H9 (cell line): ENCODE results near the gene FBL. TPM values are rescaled to one million over a fixed set of nuclear protein-coding genes. Genes with fewer than 3 reads are reported as not detected.

Experiments used
- DNase-seq: peaks from one replicate; pipeline ENCODE4 v3.0.0-alpha.2; 2017
- H2AFZ ChIP-seq: one replicate; pipeline ENCODE4 v1.6.1; 2013; ENCODE audit warnings: mild to moderate bottlenecking, low read length, control low read depth, moderate library complexity
- H2AK5ac ChIP-seq: 2 replicates; pipeline ENCODE4 v1.6.1; 2013; ENCODE audit warnings: low read length, control low read depth, mixed read lengths; ENCODE audit not compliant: insufficient read length
- H2BK120ac ChIP-seq: one replicate; pipeline ENCODE4 v1.6.1; 2013; ENCODE audit warnings: low read depth, mild to moderate bottlenecking, low read length, control low read depth, inconsistent platforms; ENCODE audit not compliant: poor library complexity, severe bottlenecking
- H2BK12ac ChIP-seq: 2 replicates; pipeline ENCODE4 v1.6.1; 2013; ENCODE audit warnings: low read length, control low read depth, mixed read lengths, low read depth; ENCODE audit not compliant: insufficient read length
- H2BK15ac ChIP-seq: 2 replicates; pipeline ENCODE4 v1.6.1; 2013; ENCODE audit warnings: low read depth, low read length, control low read depth
- H2BK20ac ChIP-seq: one replicate; pipeline ENCODE4 v1.6.1; 2013; ENCODE audit warnings: low read depth, mild to moderate bottlenecking, low read length, control low read depth, inconsistent platforms; ENCODE audit not compliant: poor library complexity, severe bottlenecking
- H2BK5ac ChIP-seq: 2 replicates; pipeline ENCODE4 v1.6.1; 2013; ENCODE audit warnings: low read length, control low read depth, mixed read lengths; ENCODE audit not compliant: insufficient read length
- H3K14ac ChIP-seq: 2 replicates; pipeline ENCODE4 v1.6.1; 2013; ENCODE audit warnings: low read length, control low read depth; ENCODE audit not compliant: insufficient read depth
- H3K18ac ChIP-seq: 2 replicates; pipeline ENCODE4 v1.6.1; 2013; ENCODE audit warnings: low read depth, mild to moderate bottlenecking, mixed read lengths, low read length, control low read depth; ENCODE audit not compliant: insufficient read length
- H3K23ac ChIP-seq: 2 replicates; pipeline ENCODE4 v1.6.1; 2013; ENCODE audit warnings: low read length, control low read depth, mixed read lengths, low read depth; ENCODE audit not compliant: insufficient read length
- H3K23me2 ChIP-seq: 2 replicates; pipeline ENCODE4 v1.6.1; 2013; ENCODE audit warnings: low read depth, mild to moderate bottlenecking, mixed read lengths, low read length, control low read depth; ENCODE audit not compliant: insufficient read length, poor library complexity, severe bottlenecking
- H3K27ac ChIP-seq: 2 replicates; pipeline ENCODE4 v1.5.1; 2013; ENCODE audit warnings: low read length, control low read depth, mixed read lengths, low read depth; ENCODE audit not compliant: insufficient read length
- H3K27me3 ChIP-seq: 2 replicates; pipeline ENCODE4 v1.6.1; 2013; ENCODE audit warnings: low read length, control low read depth, inconsistent platforms; ENCODE audit not compliant: insufficient read depth
- H3K4ac ChIP-seq: 2 replicates; pipeline ENCODE4 v1.6.1; 2013; ENCODE audit warnings: low read depth, mild to moderate bottlenecking, control low read depth, inconsistent platforms, low read length, moderate library complexity
- H3K4me1 ChIP-seq: 2 replicates; pipeline ENCODE4 v1.6.1; 2013; ENCODE audit warnings: low read length, control low read depth, inconsistent platforms; ENCODE audit not compliant: insufficient read depth
- H3K4me2 ChIP-seq: 2 replicates; pipeline ENCODE4 v1.6.1; 2013; ENCODE audit warnings: low read length, control low read depth, mixed read lengths; ENCODE audit not compliant: insufficient read length, insufficient read depth
- H3K56ac ChIP-seq: 2 replicates; pipeline ENCODE4 v1.6.1; 2013; ENCODE audit warnings: low read depth, mild to moderate bottlenecking, mixed read lengths, low read length, control low read depth; ENCODE audit not compliant: insufficient read length
- H3K79me1 ChIP-seq: 2 replicates; pipeline ENCODE4 v1.6.1; 2013; ENCODE audit warnings: low read depth, mild to moderate bottlenecking, moderate library complexity, low read length, control low read depth, inconsistent platforms; ENCODE audit not compliant: insufficient read depth, poor library complexity, severe bottlenecking
- H3K79me2 ChIP-seq: 2 replicates; pipeline ENCODE4 v1.6.1; 2013; ENCODE audit warnings: low read length, control low read depth, inconsistent platforms; ENCODE audit not compliant: insufficient read depth
- H3K9ac ChIP-seq: 2 replicates; pipeline ENCODE4 v1.6.1; 2013; ENCODE audit warnings: low read length, control low read depth, mixed read lengths; ENCODE audit not compliant: insufficient read length; ENCODE audit errors: extremely low read depth
- H3K9me3 ChIP-seq: one replicate; pipeline ENCODE4 v1.6.1; 2013; ENCODE audit warnings: low read depth, low read length, inconsistent platforms; ENCODE audit not compliant: control insufficient read depth
- H3T11ph ChIP-seq: one replicate; pipeline ENCODE4 v1.6.1; 2013; ENCODE audit warnings: mild to moderate bottlenecking, low read length, control low read depth, inconsistent platforms
- H4K20me1 ChIP-seq: one replicate; pipeline ENCODE4 v1.6.1; 2013; ENCODE audit not compliant: control insufficient read depth, insufficient read length, insufficient read depth
- H4K5ac ChIP-seq: 2 replicates; pipeline ENCODE4 v1.6.1; 2013; ENCODE audit warnings: low read depth, mild to moderate bottlenecking, mixed read lengths, low read length, control low read depth; ENCODE audit not compliant: insufficient read length
- H4K8ac ChIP-seq: replicated peaks from 2 replicates; pipeline ENCODE4 v1.6.1; 2013; ENCODE audit warnings: low read length, control low read depth, mixed read lengths, low read depth; ENCODE audit not compliant: insufficient read length
- H4K91ac ChIP-seq: 2 replicates; pipeline ENCODE4 v1.6.1; 2013; ENCODE audit warnings: low read depth, mild to moderate bottlenecking, moderate library complexity, mixed read lengths, low read length, control low read depth; ENCODE audit not compliant: insufficient read length
- H3K27ac Mint-ChIP-seq, 3 experiments: 2 replicates in 2 of 3; 3 replicates in 1 of 3; pipeline ENCODE4 v1.8.0; 2020 to 2021; ENCODE audit warnings: mixed read lengths in 3 of 3, mild to moderate bottlenecking in 1 of 3, moderate library complexity in 1 of 3
- H3K27me3 Mint-ChIP-seq: 2 replicates; pipeline ENCODE4 v1.8.0; 2021; ENCODE audit warnings: low read depth, mild to moderate bottlenecking, moderate library complexity, mixed read lengths
- H3K36me3 Mint-ChIP-seq, 3 experiments: 2 replicates in 2 of 3; 3 replicates in 1 of 3; pipeline ENCODE4 v1.8.0; 2020 to 2021; ENCODE audit warnings: low read depth in 3 of 3, mixed read lengths in 3 of 3; ENCODE audit not compliant: insufficient read depth in 1 of 3
- H3K4me1 Mint-ChIP-seq, 2 experiments: 2 replicates each; pipeline ENCODE4 v1.8.0; 2020; ENCODE audit warnings: mixed read lengths in 2 of 2
- H3K4me3 Mint-ChIP-seq, 2 experiments: 2 replicates in 1 of 2; 3 replicates in 1 of 2; pipeline ENCODE4 v1.8.0; 2020 to 2021; ENCODE audit warnings: mild to moderate bottlenecking in 2 of 2, mixed read lengths in 2 of 2, moderate library complexity in 1 of 2
- H3K9me3 Mint-ChIP-seq, 2 experiments: 2 replicates in 1 of 2; 3 replicates in 1 of 2; pipeline ENCODE4 v1.8.0; 2020; ENCODE audit warnings: mild to moderate bottlenecking in 2 of 2, mixed read lengths in 2 of 2, moderate library complexity in 1 of 2
- CTCF ChIP-seq: fragments of 200-600 bp; sonication (generic); conservative IDR thresholded peaks from 3 replicates; pipeline ENCODE4 v1.8.0; 2021; ENCODE audit warnings: antibody characterized with exemption, mild to moderate bottlenecking
- WGBS: extraction: QIAGEN DNeasy Blood & Tissue Kit; methylation state at CpG from one replicate; pipeline ENCODE4 v1.1.7; 2013; ENCODE audit warnings: missing lambda C conversion rate, low lambda C conversion rate, mixed read lengths; ENCODE audit not compliant: insufficient read length; ENCODE audit errors: extremely low coverage; 5-methylcytosine and 5-hydroxymethylcytosine counted together
- total RNA-seq: library from RNA; stranded (reverse); gene quantifications from 2 replicates; pipeline ENCODE4 v1.2.1, GENCODE V29; 2021

The FBL gene
- total RNA-seq, 1 experiment from 2014 or later = 625 TPM

GRCh38 chr19:39830406-39830805, 15.8 kb downstream of the FBL start:
- no CpG with 5 or more reads among the region's 18 CpGs for WGBS

More at GRCh38 chr19:39830406-39830805, 15.8 kb downstream of the FBL start:
- Histone ChIP-seq H2BK120ac (no peak overlapping the region), H3K14ac (no peak overlapping the region), H2BK12ac (no peak overlapping the region), H3K4ac (no peak overlapping the region), H2BK15ac (no peak overlapping the region), H2BK20ac (no peak overlapping the region), H3K79me2 (no peaks in the 10 kb centered on the region), H4K8ac (no peak overlapping the region), H3K9me3 (no peaks in the 10 kb centered on the region), H4K20me1 (no peaks in the 10 kb centered on the region), H2AFZ (no peak overlapping the region), H3K23me2 (no peaks in the 10 kb centered on the region), H3K56ac (no peak overlapping the region), H2AK5ac (no peak overlapping the region), H3K23ac (no peak overlapping the region), H3K9ac (no peak overlapping the region), H3K79me1 (no peaks in the 10 kb centered on the region), H3K4me1 (no peaks in the 10 kb centered on the region), H3K27ac (no peak overlapping the region), H2BK5ac (no peak overlapping the region), H4K5ac (no peak overlapping the region), H3K4me2 (no peak overlapping the region), H4K91ac (no peak overlapping the region), H3K18ac (no peak overlapping the region), H3K27me3 (no peaks in the 10 kb centered on the region), H3T11ph (no peak overlapping the region)
- no peak overlapping the region for H3K27ac Mint-ChIP-seq
- H3K4me1 Mint-ChIP-seq = peaks cover 18 to 19% of the 10 kb centered on the region in 2 experiments
- H3K9me3 Mint-ChIP-seq = no peaks in the 10 kb centered on the region
- H3K4me3 Mint-ChIP-seq = no peak overlapping the region
- no peaks in the 10 kb centered on the region for H3K27me3 Mint-ChIP-seq
- H3K36me3 Mint-ChIP-seq = peaks cover 18 to 60% (median 46%) of the 10 kb centered on the region in 3 experiments
- TF ChIP-seq CTCF = no peak
- DNase-seq = no peak
